LNCAP (cell line): Measurements from ENCODE around the gene ASIC2.

Source experiments
- CTCF ChIP-seq: fragments of 450-650 bp; IDR thresholded peaks from 2 replicates; pipeline ENCODE4 v1.5.1; 2017; ENCODE audit warnings: mild to moderate bottlenecking

The ASIC2 gene

GRCh38 chr17:33299115-33299514 lies 6.0 kb upstream of the ASIC2 start:
- TF ChIP-seq CTCF, result no peak

- no peak for TF ChIP-seq CTCF
Measured at GRCh38 chr17:33297643-33298042, 4.5 kb upstream of the ASIC2 start.

GRCh38 chr17:33294994-33295393 lies 1.9 kb upstream of the ASIC2 start:
- no peak for TF ChIP-seq CTCF

GRCh38 chr17:33292201-33292980 lies 704 bp downstream of the ASIC2 start:
- TF ChIP-seq CTCF, result no peak

- TF ChIP-seq CTCF, result no peak
Measured at GRCh38 chr17:33291248-33292200, 1.6 kb downstream of the ASIC2 start.

GRCh38 chr17:33290253-33290652 lies 2.8 kb downstream of the ASIC2 start:
- no peak for TF ChIP-seq CTCF

- no peak for TF ChIP-seq CTCF
Measured at GRCh38 chr17:33288954-33289353, 4.1 kb downstream of the ASIC2 start.
